ENCODE measurements around the gene GPRIN3. TPM values are rescaled to one million over a fixed set of nuclear protein-coding genes. Genes with fewer than 3 reads are reported as not detected.

The GPRIN3 gene
- total and polyA plus RNA-seq, 2 of the 13 experiments (the other 11 are each of a cell fraction or from before 2014, with no cell fraction given), result not detected

- TF ChIP-seq ZNF816 (CRISPR knock-in tag; IDR thresholded peaks at IDR 0.05; ENCODE audit: borderline replicate concordance) (no peak), ZNF224 (CRISPR knock-in tag; IDR thresholded peaks at IDR 0.05) (no peak), ZNF772 (CRISPR knock-in tag; IDR thresholded peaks at IDR 0.05) (no peak), ZNF512 (CRISPR knock-in tag; IDR thresholded peaks at IDR 0.05) (no peak), PAF1 (CRISPR knock-in tag; IDR thresholded peaks at IDR 0.05) (no peak)
- Histone ChIP-seq H4K20me1 (ENCODE audit: insufficient read depth, low read length) (no peaks in the 10 kb centered on the region), H3K4me2 (ENCODE audit: low read depth, low read length) (no peak overlapping the region), H3K27me3 (ENCODE audit: control insufficient read depth in 1 of 2, insufficient read depth in 2 of 2, low read length in 2 of 2) (no peaks in the 10 kb centered on the region), H3K79me2 (ENCODE audit: insufficient read depth, low read length) (no peaks in the 10 kb centered on the region), H3K27ac (ENCODE audit: extremely low read length, insufficient read depth, low read length) (no peak overlapping the region), H2AFZ (ENCODE audit: low read length) (no peak overlapping the region), H3K4me1 (ENCODE audit: insufficient read depth, low read length) (no peaks in the 10 kb centered on the region), H3K36me3 (replicated peaks in 1 of 2; ENCODE audit: control insufficient read depth in 1 of 2, insufficient read depth in 2 of 2, low read length in 2 of 2) (no peaks in the 10 kb centered on the region), H3K4me3 (replicated peaks in 1 of 3; ENCODE audit: insufficient read depth in 1 of 3, low read depth in 2 of 3, low read length in 3 of 3) (no peak overlapping the region), H3K9me3 (ENCODE audit: low read length) (no peaks in the 10 kb centered on the region), H3K9ac (ENCODE audit: insufficient read depth, low read depth, low read length) (no peak overlapping the region)
- intact Hi-C loops (cut with micrococcal nuclease; ENCODE audit: unreplicated experiment), result no loop called here
- ChIA-PET POLR2A (no interaction called here), CTCF (ENCODE audit: low intra/inter-chr PET ratio, low total read pairs) (no interaction called here)
- BruUV-seq (replicated peaks), result no TSS peak
- no peak for DNase-seq (ENCODE audit: low spot score)
- in situ Hi-C loops (cut with HindIII; ENCODE audit: extremely low pct_ligation_motif_present, low pct_unique_long_range_greater_than_20kb), result no loop called here
- WGBS (ENCODE audit: low lambda C conversion rate), result 15% methylated on average over 2 of the region's 2 CpGs
- no peak for ATAC-seq
- FAIRE-seq, result no peak
Observed at GRCh38 chr4:89319756-89320155, 12.2 kb upstream of the GPRIN3 start.

- no peaks in the 10 kb centered on the region for H3K9me3 ChIP-seq (ENCODE audit: low read length)
- peak overlapping the region; percentile 32 for H2AFZ ChIP-seq (ENCODE audit: low read length)
- ATAC-seq (no peak), DNase-seq (ENCODE audit: low spot score) (no peak), FAIRE-seq (no peak)
- ChIA-PET POLR2A (no interaction called here), CTCF (ENCODE audit: low intra/inter-chr PET ratio, low total read pairs) (no interaction called here)
- H4K20me1 ChIP-seq (ENCODE audit: insufficient read depth, low read length), result no peaks in the 10 kb centered on the region
- H3K4me3 ChIP-seq (replicated peaks in 1 of 3; ENCODE audit: insufficient read depth in 1 of 3, low read depth in 2 of 3, low read length in 3 of 3), result no peak overlapping the region
- WGBS (ENCODE audit: low lambda C conversion rate), result 0% methylated on average over 3 of the region's 3 CpGs
- intact Hi-C loops (cut with micrococcal nuclease; ENCODE audit: unreplicated experiment) (no loop called here), in situ Hi-C loops (cut with HindIII; ENCODE audit: extremely low pct_ligation_motif_present, low pct_unique_long_range_greater_than_20kb) (no loop called here)
- no peaks in the 10 kb centered on the region for H3K36me3 ChIP-seq (replicated peaks in 1 of 2; ENCODE audit: control insufficient read depth in 1 of 2, insufficient read depth in 2 of 2, low read length in 2 of 2)
- no peak overlapping the region for H3K4me2 ChIP-seq (ENCODE audit: low read depth, low read length)
- no TSS peak for BruUV-seq (replicated peaks)
- H3K27me3 ChIP-seq (ENCODE audit: control insufficient read depth in 1 of 2, insufficient read depth in 2 of 2, low read length in 2 of 2), result no peaks in the 10 kb centered on the region
- no peak overlapping the region for H3K9ac ChIP-seq (ENCODE audit: insufficient read depth, low read depth, low read length)
- H3K27ac ChIP-seq (ENCODE audit: extremely low read length, insufficient read depth, low read length), result no peak overlapping the region
- H3K79me2 ChIP-seq (ENCODE audit: insufficient read depth, low read length), result no peaks in the 10 kb centered on the region
- H3K4me1 ChIP-seq (ENCODE audit: insufficient read depth, low read length), result no peaks in the 10 kb centered on the region
- TF ChIP-seq TCF7 (IDR thresholded peaks at IDR 0.05; ENCODE audit: low read depth) (no peak), SRSF1 (optimal IDR thresholded peaks at IDR 0.05; ENCODE audit: low read depth, low read length) (no peak), SNAPC4 (CRISPR knock-in tag; IDR thresholded peaks at IDR 0.05) (no peak), ZNF674 (CRISPR knock-in tag; IDR thresholded peaks at IDR 0.05; ENCODE audit: low read depth) (no peak), KLF9 (CRISPR knock-in tag; IDR thresholded peaks at IDR 0.05; ENCODE audit: low read depth) (no peak)
Observed at GRCh38 chr4:89316931-89317366, 9.3 kb upstream of the GPRIN3 start.

All from HepG2 (cell line).